Prostate gland (tissue), 2 donors: ENCODE data around the gene ZBTB8B. TPM values are rescaled to one million over a fixed set of nuclear protein-coding genes. Genes with fewer than 3 reads are reported as not detected.

Experiments used
- DNase-seq: peaks from one replicate; pipeline ENCODE4 v3.0.0-alpha.2; 2019; ENCODE audit warnings: low spot score
- H3K27ac ChIP-seq, 2 donors: fragments of 200-600 bp; sonication (generic); 2 replicates each; pipeline ENCODE4 v1.5.1; 2017 to 2019
- H3K27me3 ChIP-seq: fragments of 200-600 bp; sonication (generic); replicated peaks from 2 replicates; pipeline ENCODE4 v1.5.1; 2019; ENCODE audit not compliant: insufficient read depth
- H3K36me3 ChIP-seq, 2 donors: fragments of 200-600 bp; sonication (generic); 1 replicate in 1 of 2; 2 replicates in 1 of 2; pipeline versions ENCODE4 v1.5.1 to v1.8.1; 2017 to 2019
- H3K4me1 ChIP-seq: fragments of 200-600 bp; sonication (generic); replicated peaks from 2 replicates; pipeline ENCODE4 v1.5.1; 2019
- H3K4me3 ChIP-seq, 2 donors: fragments of 200-600 bp; sonication (generic); 2 replicates each; pipeline ENCODE4 v1.5.1; 2017 to 2019
- H3K9me3 ChIP-seq: fragments of 200-600 bp; sonication (generic); 2 replicates; pipeline ENCODE4 v1.5.1; 2017
- CTCF ChIP-seq, 4 experiments: fragments of 200-600 bp in 2 of 4; fragments of 450-650 bp in 2 of 4; sonication (generic) in 2 of 4; IDR thresholded peaks; 1 replicate in 3 of 4; 2 replicates in 1 of 4; pipeline ENCODE4 v1.5.1; 2016 to 2019; ENCODE audit warnings: antibody characterized with exemption in 4 of 4, mild to moderate bottlenecking in 2 of 4, moderate library complexity in 2 of 4
- POLR2A ChIP-seq: fragments of 450-650 bp; IDR thresholded peaks from one replicate; pipeline ENCODE4 v1.6.1; 2016; ENCODE audit warnings: antibody characterized with exemption, mild to moderate bottlenecking
- POLR2AphosphoS5 ChIP-seq: sonication (generic); formaldehyde crosslinking; IDR thresholded peaks from one replicate; pipeline ENCODE4 v1.6.1; 2017; ENCODE audit warnings: antibody characterized with exemption
- WGBS: methylation state at CpG from one replicate; pipeline ENCODE4 v1.1.5; 2018; 5-methylcytosine and 5-hydroxymethylcytosine counted together
- intact Hi-C: fragments of 100-400 bp; cut with DNase I; formaldehyde crosslinking; loops from one replicate; pipeline ENCODE4 v1.14.2; 2022
- total RNA-seq, 2 donors: library from RNA; depleted of rRNA; stranded (reverse); fragments of >200 nt; gene quantifications; one replicate each; pipeline ENCODE4 v1.1.0, GENCODE V29; 2016

Gene ZBTB8B
- total RNA-seq, 2 donors from 2014 or later, result 0.18 to 0.45 TPM

- H3K27ac ChIP-seq, result no peak overlapping the region
- intact Hi-C loops, result no loop called here
- TF ChIP-seq POLR2AphosphoS5, result no peak
- no peak for TF ChIP-seq CTCF (IDR thresholded peaks at IDR 0.05)
- TF ChIP-seq POLR2A, result no peak
- no peaks in the 10 kb centered on the region for H3K4me1 ChIP-seq
- no peaks in the 10 kb centered on the region for H3K27me3 ChIP-seq
- DNase-seq, result no peak
- 33% methylated on average over 3 of the region's 3 CpGs for WGBS
- H3K4me3 ChIP-seq, result no peak overlapping the region
- no peaks in the 10 kb centered on the region for H3K36me3 ChIP-seq
- no peaks in the 10 kb centered on the region for H3K9me3 ChIP-seq
Measured at GRCh38 chr1:32485554-32486255, 20.8 kb downstream of the ZBTB8B start.

- intact Hi-C loops, result no loop called here
Measured at GRCh38 chr1:32486463-32487113, 21.7 kb downstream of the ZBTB8B start.

GRCh38 chr1:32487182-32487581, 22.3 kb downstream of the ZBTB8B start:
- Histone ChIP-seq H3K27me3 (no peaks in the 10 kb centered on the region), H3K4me1 (no peaks in the 10 kb centered on the region), H3K27ac (no peak overlapping the region), H3K9me3 (no peaks in the 10 kb centered on the region), H3K4me3 (no peak overlapping the region), H3K36me3 (no peaks in the 10 kb centered on the region)
- no peak for DNase-seq
- no peak for TF ChIP-seq POLR2AphosphoS5
- TF ChIP-seq POLR2A, result no peak
- TF ChIP-seq CTCF (IDR thresholded peaks at IDR 0.05), result no peak
- intact Hi-C loops, result no loop called here
- WGBS, result 83% methylated on average over 5 of the region's 5 CpGs

More at GRCh38 chr1:32486463-32487113, 21.7 kb downstream of the ZBTB8B start:
- no peaks in the 10 kb centered on the region for H3K27me3 ChIP-seq
- H3K4me3 ChIP-seq, result no peak overlapping the region
- TF ChIP-seq POLR2AphosphoS5 (no peak), POLR2A (no peak), CTCF (IDR thresholded peaks at IDR 0.05) (no peak)
- WGBS, result 72% methylated on average over 7 of the region's 7 CpGs
- no peaks in the 10 kb centered on the region for H3K36me3 ChIP-seq
- H3K4me1 ChIP-seq, result no peaks in the 10 kb centered on the region
- H3K27ac ChIP-seq, result no peak overlapping the region
- no peak for DNase-seq
- no peaks in the 10 kb centered on the region for H3K9me3 ChIP-seq

- intact Hi-C loops, result no loop called here
- TF ChIP-seq POLR2A, result no peak
- TF ChIP-seq CTCF (IDR thresholded peaks at IDR 0.05), result no peak
- TF ChIP-seq POLR2AphosphoS5, result no peak
- 90% methylated on average over 3 of the region's 3 CpGs for WGBS
Measured at GRCh38 chr1:32489774-32490454, 25.0 kb downstream of the ZBTB8B start.

More at GRCh38 chr1:32489774-32490454, 25.0 kb downstream of the ZBTB8B start:
- H3K27me3 ChIP-seq, result no peaks in the 10 kb centered on the region
- H3K4me3 ChIP-seq, result no peak overlapping the region
- H3K27ac ChIP-seq, result no peak overlapping the region
- H3K9me3 ChIP-seq, result no peaks in the 10 kb centered on the region
- no peaks in the 10 kb centered on the region for H3K36me3 ChIP-seq
- H3K4me1 ChIP-seq, result no peaks in the 10 kb centered on the region
- DNase-seq, result no peak
